GM12873 (cell line): ENCODE measurements around the gene CSF1R.

ENCODE experiments used
- CTCF ChIP-seq: IDR thresholded peaks from 2 replicates; pipeline ENCODE4 v1.5.1; 2012; ENCODE audit warnings: low read depth, mild to moderate bottlenecking, moderate library complexity, low read length, control low read depth; ENCODE audit not compliant: insufficient read depth; ENCODE audit errors: missing control alignments

Gene CSF1R

GRCh38 chr5:150080696-150081435 lies 5.5 kb downstream of the CSF1R start:
- TF ChIP-seq CTCF, result no peak

- TF ChIP-seq CTCF, result no peak
These were observed 6.4 kb downstream of the CSF1R start for GRCh38 chr5:150079909-150080461.

- TF ChIP-seq CTCF, result no peak
These were observed 7.3 kb downstream of the CSF1R start for GRCh38 chr5:150078802-150079689.

- no peak for TF ChIP-seq CTCF
These were observed 8.2 kb downstream of the CSF1R start for GRCh38 chr5:150077996-150078801.

GRCh38 chr5:150077060-150077459 lies 9.3 kb downstream of the CSF1R start:
- no peak for TF ChIP-seq CTCF

GRCh38 chr5:150075806-150076205 lies 10.5 kb downstream of the CSF1R start:
- peak; percentile 47 for TF ChIP-seq CTCF
